AG09319 (cell line): ENCODE data around the gene MYLK.

ENCODE experiments used
- DNase-seq: peaks from one replicate; pipeline ENCODE4 v3.0.0-alpha.2; 2010; ENCODE audit warnings: low read depth; ENCODE audit errors: extremely low read depth
- TF ChIP-seq, protein P1 (sequence below): IDR thresholded peaks from 2 replicates; pipeline ENCODE4 v1.5.1; 2011; ENCODE audit warnings: low read depth, mild to moderate bottlenecking, inconsistent platforms, low read length, moderate library complexity

MYLK gene

GRCh38 chr3:123884203-123884831, at the start of gene MYLK:
TSS of gene MYLK (minus strand) at chr3:123884332. CDS start at chr3:123793841, 90,491 bp downstream.
- TF ChIP-seq, protein P1, sequence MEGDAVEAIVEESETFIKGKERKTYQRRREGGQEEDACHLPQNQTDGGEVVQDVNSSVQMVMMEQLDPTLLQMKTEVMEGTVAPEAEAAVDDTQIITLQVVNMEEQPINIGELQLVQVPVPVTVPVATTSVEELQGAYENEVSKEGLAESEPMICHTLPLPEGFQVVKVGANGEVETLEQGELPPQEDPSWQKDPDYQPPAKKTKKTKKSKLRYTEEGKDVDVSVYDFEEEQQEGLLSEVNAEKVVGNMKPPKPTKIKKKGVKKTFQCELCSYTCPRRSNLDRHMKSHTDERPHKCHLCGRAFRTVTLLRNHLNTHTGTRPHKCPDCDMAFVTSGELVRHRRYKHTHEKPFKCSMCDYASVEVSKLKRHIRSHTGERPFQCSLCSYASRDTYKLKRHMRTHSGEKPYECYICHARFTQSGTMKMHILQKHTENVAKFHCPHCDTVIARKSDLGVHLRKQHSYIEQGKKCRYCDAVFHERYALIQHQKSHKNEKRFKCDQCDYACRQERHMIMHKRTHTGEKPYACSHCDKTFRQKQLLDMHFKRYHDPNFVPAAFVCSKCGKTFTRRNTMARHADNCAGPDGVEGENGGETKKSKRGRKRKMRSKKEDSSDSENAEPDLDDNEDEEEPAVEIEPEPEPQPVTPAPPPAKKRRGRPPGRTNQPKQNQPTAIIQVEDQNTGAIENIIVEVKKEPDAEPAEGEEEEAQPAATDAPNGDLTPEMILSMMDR, result no peak
- peak; percentile 76 for DNase-seq

DNA sequence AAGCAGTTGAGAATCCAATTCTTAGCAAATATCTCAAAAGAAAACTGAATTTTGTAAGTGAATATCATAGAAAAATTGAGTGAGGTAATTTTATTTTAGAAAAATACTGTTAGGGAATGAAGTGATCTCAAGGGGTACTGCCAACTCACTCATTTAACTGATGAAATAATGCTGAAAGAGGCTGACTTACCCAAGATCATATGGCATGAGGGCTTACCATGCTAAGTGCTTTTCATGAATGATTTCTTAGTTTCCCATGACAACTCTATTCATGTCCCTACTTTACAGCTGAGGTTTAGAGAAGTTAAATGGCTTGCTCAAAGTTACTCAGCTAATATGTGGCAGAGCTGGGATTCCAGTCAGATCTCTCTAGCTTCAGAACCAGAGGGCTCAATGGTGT, 46.3 kb upstream of the MYLK start:
- TF ChIP-seq, protein P1, result no peak
- DNase-seq, result no peak

- DNase-seq, result no peak
- TF ChIP-seq, protein P1, result no peak
These were observed 45.2 kb upstream of the MYLK start for GRCh38 chr3:123929325-123929724.

- TF ChIP-seq, protein P1, result no peak
These were observed 42.3 kb upstream of the MYLK start for GRCh38 chr3:123926396-123926795.

DNA sequence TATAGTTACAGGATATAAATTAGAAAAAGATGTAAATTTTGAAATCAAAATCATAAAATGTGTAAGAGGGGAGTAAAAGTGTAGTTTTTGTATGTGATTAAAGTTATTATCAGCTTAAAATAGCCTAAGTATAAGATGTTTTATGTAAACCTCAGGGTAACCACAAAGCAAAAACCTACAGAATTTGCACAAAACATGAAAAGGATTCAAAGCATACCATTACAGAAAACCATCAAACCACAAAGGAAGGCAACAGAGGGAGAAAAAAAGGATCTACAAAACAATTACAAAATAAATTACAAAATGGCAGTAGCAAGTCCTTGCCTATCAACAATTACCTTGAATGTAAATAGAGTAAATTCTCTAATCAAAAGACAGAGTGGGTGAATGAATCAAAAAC, 36.7 kb upstream of the MYLK start:
- DNase-seq, result no peak
- TF ChIP-seq, protein P1, result no peak

More at GRCh38 chr3:123926396-123926795, 42.3 kb upstream of the MYLK start:
- no peak for DNase-seq

DNA sequence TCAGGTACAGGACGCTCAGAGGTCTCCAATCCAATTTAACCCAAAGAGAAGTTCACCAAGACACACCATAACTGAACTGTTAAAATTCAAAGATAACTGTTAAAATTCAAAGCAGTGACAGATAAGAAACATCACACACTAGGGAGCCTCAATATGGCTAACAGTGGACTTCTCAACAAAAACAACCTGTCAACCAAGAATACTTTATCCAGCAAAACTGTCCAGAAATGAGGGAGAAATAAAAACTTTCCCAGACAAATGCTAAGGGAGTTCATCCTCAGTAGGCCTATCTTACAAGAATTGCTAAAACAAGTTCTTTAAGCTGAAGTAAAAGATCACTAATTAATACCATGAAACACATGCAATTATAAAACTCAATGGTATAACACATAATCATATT, 36.3 kb upstream of the MYLK start:
- TF ChIP-seq, protein P1, result no peak

DNA sequence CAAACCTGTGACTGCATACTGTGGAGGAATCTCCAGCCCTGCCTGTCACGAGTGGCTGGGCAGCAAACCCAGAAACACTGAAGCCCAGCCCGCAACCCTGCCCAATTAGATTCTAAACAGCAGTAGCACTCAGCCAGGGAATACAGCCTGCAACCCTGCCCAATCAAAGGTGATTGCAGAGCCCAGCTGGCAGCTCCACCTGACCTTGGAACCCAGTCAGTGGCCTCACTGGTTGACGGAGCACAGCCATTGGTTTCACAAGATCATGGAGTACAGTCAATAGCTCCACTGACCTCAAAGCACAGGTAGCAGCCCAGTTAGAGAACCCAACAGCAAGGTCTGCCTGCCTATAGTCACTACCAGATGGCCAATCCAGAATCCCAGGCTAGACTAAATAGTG, 35.2 kb upstream of the MYLK start:
- no peak for DNase-seq
- TF ChIP-seq, protein P1, result no peak

More for the DNA sequence above, 36.3 kb upstream of the MYLK start:
- DNase-seq, result no peak
